ENCODE results near the gene GPR153.

GPR153 gene

GRCh38 chr1:6279066-6279465 is 18.2 kb upstream of the GPR153 start:
- no peak overlapping the region for H3K27ac ChIP-seq
- TF ChIP-seq CTCF (IDR thresholded peaks at IDR 0.05) (no peak), ZFX (IDR thresholded peaks at IDR 0.05; ENCODE audit: borderline replicate concordance) (no peak)

- no peak for TF ChIP-seq CTCF (IDR thresholded peaks at IDR 0.05)
- TF ChIP-seq ZFX (IDR thresholded peaks at IDR 0.05; ENCODE audit: borderline replicate concordance) = no peak
- H3K27ac ChIP-seq = no peak overlapping the region
Measured at GRCh38 chr1:6278263-6278662, 17.4 kb upstream of the GPR153 start.

GRCh38 chr1:6276811-6277555 is 16.1 kb upstream of the GPR153 start:
- no peak overlapping the region for H3K27ac ChIP-seq
- TF ChIP-seq ZFX (IDR thresholded peaks at IDR 0.05; ENCODE audit: borderline replicate concordance) = no peak
- no peak for TF ChIP-seq CTCF (IDR thresholded peaks at IDR 0.05)

- H3K27ac ChIP-seq = no peak overlapping the region
- no peak for TF ChIP-seq CTCF (IDR thresholded peaks at IDR 0.05)
- TF ChIP-seq ZFX (IDR thresholded peaks at IDR 0.05; ENCODE audit: borderline replicate concordance) = no peak
Measured at GRCh38 chr1:6275826-6276782, 15.2 kb upstream of the GPR153 start.

GRCh38 chr1:6274622-6275139 is 13.8 kb upstream of the GPR153 start:
- H3K27ac ChIP-seq = no peak overlapping the region
- no peak for TF ChIP-seq CTCF (IDR thresholded peaks at IDR 0.05)
- no peak for TF ChIP-seq ZFX (IDR thresholded peaks at IDR 0.05; ENCODE audit: borderline replicate concordance)

- no peak overlapping the region for H3K27ac ChIP-seq
- TF ChIP-seq CTCF (IDR thresholded peaks at IDR 0.05) (no peak), ZFX (IDR thresholded peaks at IDR 0.05; ENCODE audit: borderline replicate concordance) (no peak)
Measured at GRCh38 chr1:6274102-6274501, 13.2 kb upstream of the GPR153 start.

Data from 22Rv1 (cell line).